Upper lobe of right lung (tissue), 1 donor: ENCODE results near the gene HELZ2. TPM values are rescaled to one million over a fixed set of nuclear protein-coding genes. Genes with fewer than 3 reads are reported as not detected.

Experiments
- ATAC-seq: fragments of 200-7000 bp; cut with Tn5 transposase; one replicate; pipeline ENCODE4 v1.9.1; 2020; ENCODE audit warnings: mild to moderate bottlenecking, moderate library complexity
- DNase-seq: peaks from one replicate; pipeline ENCODE4 v3.0.0-alpha.2; 2020
- H3K27ac ChIP-seq: fragments of 200-600 bp; one replicate; pipeline ENCODE4 v1.8.0; 2022
- H3K27me3 ChIP-seq: fragments of 200-600 bp; one replicate; pipeline ENCODE4 v1.8.0; 2022; ENCODE audit warnings: mild to moderate bottlenecking
- H3K36me3 ChIP-seq: fragments of 200-600 bp; one replicate; pipeline ENCODE4 v1.8.0; 2022
- H3K4me1 ChIP-seq: fragments of 200-600 bp; one replicate; pipeline ENCODE4 v1.8.0; 2022
- H3K4me3 ChIP-seq: fragments of 200-600 bp; one replicate; pipeline ENCODE4 v1.8.0; 2022; ENCODE audit warnings: mild to moderate bottlenecking
- H3K9me3 ChIP-seq: fragments of 200-600 bp; one replicate; pipeline ENCODE4 v1.8.0; 2022
- intact Hi-C: fragments of 100-400 bp; cut with DNase I; formaldehyde crosslinking; loops from one replicate; pipeline ENCODE4 v1.11.0; 2022
- total RNA-seq: library from RNA; stranded (reverse); fragmentation: NEBNext Ultra II Directional; extraction: Animal tissue kit (Norgen Biotek cat#: 25700); gene quantifications from one replicate; pipeline ENCODE4 v1.2.1, GENCODE V29; 2021
- TF ChIP-seq, protein P1 (sequence below): fragments of 200-600 bp; IDR thresholded peaks from one replicate; pipeline ENCODE4 v1.8.0; 2022; ENCODE audit warnings: antibody characterized with exemption
- donor health status: DM: no; HTN: yes; CAD: no; lungs with severe emphysema.

The HELZ2 gene
- total RNA-seq, 1 donor from 2014 or later = 53.3 TPM

- ATAC-seq = peak; percentile 92
- H3K27me3 ChIP-seq = peaks cover 5% of the 10 kb centered on the region
- TF ChIP-seq, protein P1, sequence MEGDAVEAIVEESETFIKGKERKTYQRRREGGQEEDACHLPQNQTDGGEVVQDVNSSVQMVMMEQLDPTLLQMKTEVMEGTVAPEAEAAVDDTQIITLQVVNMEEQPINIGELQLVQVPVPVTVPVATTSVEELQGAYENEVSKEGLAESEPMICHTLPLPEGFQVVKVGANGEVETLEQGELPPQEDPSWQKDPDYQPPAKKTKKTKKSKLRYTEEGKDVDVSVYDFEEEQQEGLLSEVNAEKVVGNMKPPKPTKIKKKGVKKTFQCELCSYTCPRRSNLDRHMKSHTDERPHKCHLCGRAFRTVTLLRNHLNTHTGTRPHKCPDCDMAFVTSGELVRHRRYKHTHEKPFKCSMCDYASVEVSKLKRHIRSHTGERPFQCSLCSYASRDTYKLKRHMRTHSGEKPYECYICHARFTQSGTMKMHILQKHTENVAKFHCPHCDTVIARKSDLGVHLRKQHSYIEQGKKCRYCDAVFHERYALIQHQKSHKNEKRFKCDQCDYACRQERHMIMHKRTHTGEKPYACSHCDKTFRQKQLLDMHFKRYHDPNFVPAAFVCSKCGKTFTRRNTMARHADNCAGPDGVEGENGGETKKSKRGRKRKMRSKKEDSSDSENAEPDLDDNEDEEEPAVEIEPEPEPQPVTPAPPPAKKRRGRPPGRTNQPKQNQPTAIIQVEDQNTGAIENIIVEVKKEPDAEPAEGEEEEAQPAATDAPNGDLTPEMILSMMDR = no peak
- H3K36me3 ChIP-seq = peaks cover 1% of the 10 kb centered on the region
- intact Hi-C loops = no loop called here
- no peaks in the 10 kb centered on the region for H3K9me3 ChIP-seq
- H3K4me1 ChIP-seq = peaks cover 10% of the 10 kb centered on the region
- no peak overlapping the region for H3K27ac ChIP-seq
- H3K4me3 ChIP-seq = peak overlapping the region; percentile 63
- DNase-seq = peak; percentile 87
Measured at GRCh38 chr20:63553251-63553932, 20.6 kb downstream of the HELZ2 start.

DNA sequence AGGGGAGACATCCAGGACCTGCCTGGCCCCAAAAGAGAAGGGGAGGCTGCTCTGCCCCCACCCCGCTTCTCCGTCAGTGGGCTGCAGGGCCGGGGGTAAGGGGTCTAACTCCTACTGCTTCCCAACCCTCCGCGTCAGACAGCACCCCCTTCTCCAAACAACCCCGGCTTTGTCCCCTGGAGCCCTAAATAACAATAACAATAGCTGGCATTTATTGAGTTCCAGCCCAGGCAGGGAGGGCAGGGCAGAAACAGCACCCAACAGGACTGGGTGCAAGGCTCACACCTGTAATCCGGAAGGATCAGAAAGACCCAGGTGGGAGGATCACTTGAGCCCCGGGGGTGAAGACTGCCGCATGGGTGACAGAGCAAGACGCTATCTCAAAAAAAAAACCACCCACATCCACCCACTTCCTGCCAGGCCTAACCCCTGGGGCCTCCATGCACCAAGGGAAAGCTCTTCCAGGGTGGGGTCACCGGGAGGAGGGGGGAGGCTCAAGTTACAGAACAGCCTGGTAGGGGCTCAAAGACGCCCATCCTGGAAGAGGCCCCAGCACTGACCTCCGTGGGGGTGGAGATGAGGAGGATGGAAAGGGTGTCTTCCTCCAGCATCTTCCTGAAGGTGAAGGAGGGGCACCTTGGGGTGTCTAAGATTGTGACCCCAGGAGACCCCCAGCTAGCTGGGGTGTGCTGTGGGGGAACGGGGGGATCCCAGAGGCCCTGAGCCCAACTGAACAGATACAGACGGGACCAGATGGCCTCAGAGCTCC is 21.4 kb downstream of the HELZ2 start:
- H3K4me3 ChIP-seq = no peak overlapping the region
- intact Hi-C loops = no loop called here
- H3K4me1 ChIP-seq = peaks cover 10% of the 10 kb centered on the region
- DNase-seq = no peak
- no peak overlapping the region for H3K27ac ChIP-seq
- H3K36me3 ChIP-seq = no peaks in the 10 kb centered on the region
- no peaks in the 10 kb centered on the region for H3K9me3 ChIP-seq
- TF ChIP-seq, protein P1 = no peak
- no peak for ATAC-seq
- H3K27me3 ChIP-seq = peaks cover 12% of the 10 kb centered on the region

GRCh38 chr20:63551068-63551467 is 23.0 kb downstream of the HELZ2 start:
- intact Hi-C loops = no loop called here
- Histone ChIP-seq H3K27me3 (peaks cover 23% of the 10 kb centered on the region), H3K9me3 (no peaks in the 10 kb centered on the region), H3K4me1 (peaks cover 10% of the 10 kb centered on the region), H3K4me3 (no peak overlapping the region), H3K27ac (no peak overlapping the region), H3K36me3 (no peaks in the 10 kb centered on the region)
- TF ChIP-seq, protein P1 = no peak
- DNase-seq = no peak
- no peak for ATAC-seq

- no peak for ATAC-seq
- DNase-seq = no peak
- Histone ChIP-seq H3K27ac (no peak overlapping the region), H3K4me1 (peaks cover 10% of the 10 kb centered on the region), H3K4me3 (no peak overlapping the region), H3K27me3 (peaks cover 25% of the 10 kb centered on the region), H3K36me3 (no peaks in the 10 kb centered on the region), H3K9me3 (no peaks in the 10 kb centered on the region)
- TF ChIP-seq, protein P1 = no peak
- intact Hi-C loops = no loop called here
Measured at GRCh38 chr20:63549679-63550282, 24.3 kb downstream of the HELZ2 start.

GRCh38 chr20:63549019-63549418 is 25.0 kb downstream of the HELZ2 start:
- TF ChIP-seq, protein P1 = no peak
- H3K4me1 ChIP-seq = peaks cover 6% of the 10 kb centered on the region
- H3K27me3 ChIP-seq = peaks cover 27% of the 10 kb centered on the region
- intact Hi-C loops = no loop called here
- ATAC-seq = no peak
- no peak for DNase-seq
- H3K4me3 ChIP-seq = no peak overlapping the region
- no peaks in the 10 kb centered on the region for H3K9me3 ChIP-seq
- H3K36me3 ChIP-seq = no peaks in the 10 kb centered on the region
- H3K27ac ChIP-seq = no peak overlapping the region
